Glutamatergic neuron (in vitro differentiated cells): ENCODE data around the gene CRTAC1. TPM values are rescaled to one million over a fixed set of nuclear protein-coding genes. Genes with fewer than 3 reads are reported as not detected.

ENCODE experiments used
- DNase-seq: peaks from one replicate; pipeline ENCODE4 v3.0.0; 2022
- H3K27ac Mint-ChIP-seq: one replicate; pipeline ENCODE4 v1.8.0; 2020; ENCODE audit warnings: mild to moderate bottlenecking, mixed read lengths, inconsistent platforms; ENCODE audit not compliant: unreplicated experiment
- H3K27me3 Mint-ChIP-seq: one replicate; pipeline ENCODE4 v1.8.0; 2020; ENCODE audit warnings: mild to moderate bottlenecking, moderate library complexity, mixed read lengths, inconsistent platforms; ENCODE audit not compliant: unreplicated experiment
- H3K36me3 Mint-ChIP-seq: one replicate; pipeline ENCODE4 v1.8.0; 2020; ENCODE audit warnings: mild to moderate bottlenecking, mixed read lengths, inconsistent platforms; ENCODE audit not compliant: unreplicated experiment
- H3K4me1 Mint-ChIP-seq: one replicate; pipeline ENCODE4 v1.8.0; 2020; ENCODE audit warnings: mild to moderate bottlenecking, low read depth, mixed read lengths, inconsistent platforms; ENCODE audit not compliant: unreplicated experiment
- H3K4me3 Mint-ChIP-seq: one replicate; pipeline ENCODE4 v1.8.0; 2020; ENCODE audit warnings: mild to moderate bottlenecking, mixed read lengths, inconsistent platforms; ENCODE audit not compliant: unreplicated experiment
- H3K9me3 Mint-ChIP-seq: one replicate; pipeline ENCODE4 v1.8.0; 2020; ENCODE audit warnings: mild to moderate bottlenecking, moderate library complexity, mixed read lengths, inconsistent platforms; ENCODE audit not compliant: unreplicated experiment
- total RNA-seq: library from RNA; stranded (reverse); fragmentation: NEBNext Ultra II Directional; extraction: Animal tissue kit (Norgen Biotek cat#: 25700); gene quantifications from one replicate; pipeline ENCODE4 v1.2.1, GENCODE V29; 2021; ENCODE audit not compliant: unreplicated experiment
- TF ChIP-seq, protein P1 (sequence below): fragments of 200-600 bp; sonication (generic); IDR thresholded peaks from one replicate; pipeline ENCODE4 v1.5.0; 2021; ENCODE audit not compliant: partially characterized antibody, unreplicated experiment

CRTAC1 gene
- total RNA-seq, 1 donor from 2014 or later: 2.5 TPM

DNA sequence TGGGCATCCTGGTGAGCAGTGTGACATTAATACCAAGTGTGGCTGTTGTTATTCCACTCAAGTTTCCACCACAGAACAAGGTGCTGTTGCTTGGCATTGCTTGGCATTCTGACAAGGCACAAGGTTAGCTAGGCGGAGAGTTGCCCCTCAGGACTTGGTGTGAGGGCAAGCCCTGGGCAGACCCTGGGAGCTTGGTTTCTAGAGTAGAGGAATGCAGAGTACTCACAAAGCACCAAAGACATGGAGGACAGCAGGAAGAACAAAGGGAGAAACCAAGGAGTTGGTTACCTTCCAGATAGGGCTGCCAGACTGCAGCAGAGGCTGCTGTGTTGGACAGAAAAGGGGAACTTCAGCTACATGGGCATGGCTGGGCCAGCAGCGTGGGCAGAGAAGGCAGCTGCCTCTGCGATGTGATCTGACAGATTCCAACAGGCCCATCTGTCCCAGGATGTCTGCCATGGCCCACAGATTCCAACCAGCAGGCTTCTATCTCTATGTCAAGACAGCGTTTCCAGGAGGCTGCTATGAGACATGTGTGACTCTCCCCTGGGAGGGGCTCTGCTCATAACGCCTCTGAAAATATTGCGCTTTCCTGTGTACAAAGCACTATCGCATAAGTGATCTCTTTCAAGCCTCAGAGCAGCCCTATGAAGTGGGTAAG lies 178.9 kb downstream of the CRTAC1 start:
- TF ChIP-seq, protein P1, sequence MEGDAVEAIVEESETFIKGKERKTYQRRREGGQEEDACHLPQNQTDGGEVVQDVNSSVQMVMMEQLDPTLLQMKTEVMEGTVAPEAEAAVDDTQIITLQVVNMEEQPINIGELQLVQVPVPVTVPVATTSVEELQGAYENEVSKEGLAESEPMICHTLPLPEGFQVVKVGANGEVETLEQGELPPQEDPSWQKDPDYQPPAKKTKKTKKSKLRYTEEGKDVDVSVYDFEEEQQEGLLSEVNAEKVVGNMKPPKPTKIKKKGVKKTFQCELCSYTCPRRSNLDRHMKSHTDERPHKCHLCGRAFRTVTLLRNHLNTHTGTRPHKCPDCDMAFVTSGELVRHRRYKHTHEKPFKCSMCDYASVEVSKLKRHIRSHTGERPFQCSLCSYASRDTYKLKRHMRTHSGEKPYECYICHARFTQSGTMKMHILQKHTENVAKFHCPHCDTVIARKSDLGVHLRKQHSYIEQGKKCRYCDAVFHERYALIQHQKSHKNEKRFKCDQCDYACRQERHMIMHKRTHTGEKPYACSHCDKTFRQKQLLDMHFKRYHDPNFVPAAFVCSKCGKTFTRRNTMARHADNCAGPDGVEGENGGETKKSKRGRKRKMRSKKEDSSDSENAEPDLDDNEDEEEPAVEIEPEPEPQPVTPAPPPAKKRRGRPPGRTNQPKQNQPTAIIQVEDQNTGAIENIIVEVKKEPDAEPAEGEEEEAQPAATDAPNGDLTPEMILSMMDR: no peak
- Mint-ChIP-seq H3K4me3 (peak overlapping the region; percentile 89), H3K27ac (peak overlapping the region; percentile 77), H3K36me3 (peaks cover 5% of the 10 kb centered on the region), H3K4me1 (peaks cover 29% of the 10 kb centered on the region), H3K9me3 (peaks cover 19% of the 10 kb centered on the region), H3K27me3 (peaks cover 26% of the 10 kb centered on the region)
- DNase-seq: peak; percentile 49

DNA sequence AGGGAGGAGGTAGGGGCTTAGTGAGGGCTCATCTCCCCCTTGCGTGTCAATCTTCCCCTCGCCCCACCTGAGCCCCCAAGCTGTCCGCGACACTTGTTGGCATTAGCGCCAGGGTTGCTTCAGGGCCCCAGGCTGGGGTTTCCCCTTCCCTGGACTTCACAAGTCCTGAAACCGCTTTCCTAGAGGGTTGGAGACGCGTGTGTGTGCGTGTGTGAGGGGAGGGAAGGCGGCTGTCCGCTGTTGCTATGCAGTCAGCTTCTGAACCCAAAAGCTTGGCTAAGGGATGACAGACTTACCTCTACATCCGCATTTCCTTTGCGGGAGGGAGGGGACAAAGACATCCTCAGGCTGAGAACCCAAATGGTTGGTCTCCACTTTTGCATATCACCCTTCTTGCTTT lies 180.0 kb downstream of the CRTAC1 start:
- Mint-ChIP-seq H3K4me3 (peak overlapping the region; percentile 89), H3K9me3 (peaks cover 19% of the 10 kb centered on the region), H3K27me3 (peaks cover 26% of the 10 kb centered on the region), H3K4me1 (peaks cover 29% of the 10 kb centered on the region), H3K27ac (peak overlapping the region; percentile 68), H3K36me3 (peaks cover 5% of the 10 kb centered on the region)
- no peak for DNase-seq
- TF ChIP-seq, protein P1: no peak

DNA sequence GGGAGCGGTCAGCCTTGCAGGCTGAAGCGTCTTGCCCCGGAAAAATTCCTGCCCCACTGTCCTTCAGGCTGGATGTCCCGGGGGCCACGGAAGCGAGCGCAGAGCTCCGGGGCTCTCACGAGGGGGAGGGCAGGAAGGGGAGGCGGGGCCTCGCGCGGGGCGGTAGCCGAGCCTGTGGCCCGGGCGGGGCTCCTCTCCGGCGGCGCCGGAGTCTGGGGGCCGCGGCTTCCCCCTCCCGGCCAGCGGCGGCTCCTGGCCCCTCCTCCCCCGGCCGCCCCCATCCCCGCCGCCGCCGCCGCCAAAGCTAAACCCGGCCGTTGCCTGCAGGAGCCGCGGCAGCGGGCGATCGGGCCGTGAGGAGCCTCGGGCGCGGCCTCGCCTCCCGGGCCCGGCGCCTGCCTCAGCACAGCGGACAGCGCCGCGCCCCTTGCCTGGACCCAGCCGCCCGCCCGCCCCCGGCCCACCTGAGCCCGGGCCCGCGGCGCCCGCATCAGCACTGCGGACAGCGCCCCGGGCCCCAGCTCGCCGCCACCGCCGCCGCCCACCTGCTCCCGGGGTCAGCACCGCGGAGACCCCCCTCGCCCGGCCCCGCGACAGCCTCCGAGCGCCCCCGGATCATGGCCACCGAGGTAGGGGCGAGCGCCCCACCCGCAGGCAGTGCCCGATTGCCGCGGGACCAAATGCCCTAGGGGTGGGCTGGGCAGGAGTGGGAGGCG lies 180.6 kb downstream of the CRTAC1 start, which contains the start of gene GOLGA7B:
Gene GOLGA7B (plus strand): TSS at position 157 of the 716 bp plus-strand sequence. CDS start 461 bp downstream, at position 618.
- TF ChIP-seq, protein P1: no peak
- Mint-ChIP-seq H3K4me1 (peaks cover 29% of the 10 kb centered on the region), H3K36me3 (peaks cover 2% of the 10 kb centered on the region), H3K27ac (peak within 1 kb of the TSS; percentile 94), H3K4me3 (peak within 1 kb of the TSS; percentile 92), H3K9me3 (peaks cover 19% of the 10 kb centered on the region), H3K27me3 (peaks cover 26% of the 10 kb centered on the region)
- peak; percentile 61 for DNase-seq

DNA sequence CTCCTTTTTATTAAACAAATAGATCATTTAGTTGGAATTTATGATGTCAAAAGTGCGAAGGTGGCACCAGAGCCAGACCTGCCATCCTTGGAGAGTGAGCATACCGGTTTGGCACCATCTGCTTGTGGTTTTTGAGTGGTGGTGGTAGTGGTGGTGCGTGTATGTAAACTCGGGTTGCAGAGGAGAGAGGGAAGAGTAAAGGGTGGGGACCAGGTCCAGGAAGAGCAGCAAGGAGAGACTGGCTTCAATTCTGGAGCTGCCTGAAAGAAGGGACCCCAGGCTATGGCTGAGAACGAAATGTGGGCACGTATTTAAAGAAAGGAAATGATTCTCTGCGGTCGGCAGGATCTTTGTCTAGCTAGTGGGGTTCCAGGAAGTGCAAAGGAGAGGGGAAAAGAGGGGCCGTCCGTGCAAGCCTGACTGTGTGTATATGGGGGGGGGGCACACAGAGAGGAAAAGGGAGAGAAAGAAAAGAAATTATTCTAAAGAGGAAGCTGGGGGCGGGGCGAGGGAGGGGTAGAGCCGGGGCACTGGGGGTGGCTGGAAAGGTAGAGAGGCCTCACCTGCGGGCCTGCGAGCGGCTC lies 181.2 kb downstream of the CRTAC1 start:
- Mint-ChIP-seq H3K4me1 (peaks cover 29% of the 10 kb centered on the region), H3K4me3 (peak overlapping the region; percentile 92), H3K27me3 (peaks cover 26% of the 10 kb centered on the region), H3K36me3 (no peaks in the 10 kb centered on the region), H3K27ac (peak overlapping the region; percentile 94), H3K9me3 (peaks cover 19% of the 10 kb centered on the region)
- no peak for DNase-seq
- TF ChIP-seq, protein P1: no peak
